ENCODE results near the gene SYNE3.

Gene SYNE3

GRCh38 chr14:95524706-95525512 lies 8.5 kb upstream of the SYNE3 start:
- no peak overlapping the region for H3K4me3 ChIP-seq (ENCODE audit: control insufficient read depth, low read depth, low read length)
- TF ChIP-seq CTCF (conservative IDR thresholded peaks at IDR 0.05; ENCODE audit: control insufficient read depth, insufficient read depth, low read depth, low read length) = no peak
- no peak for DNase-seq (ENCODE audit: low read depth)

- TF ChIP-seq CTCF (conservative IDR thresholded peaks at IDR 0.05; ENCODE audit: control insufficient read depth, insufficient read depth, low read depth, low read length) = peak; percentile 2
- H3K4me3 ChIP-seq (ENCODE audit: control insufficient read depth, low read depth, low read length) = no peak overlapping the region
- DNase-seq (ENCODE audit: low read depth) = peak; percentile 65
Measured at GRCh38 chr14:95523815-95524448, 7.5 kb upstream of the SYNE3 start.

GRCh38 chr14:95523051-95523814 lies 6.8 kb upstream of the SYNE3 start:
- H3K4me3 ChIP-seq (ENCODE audit: control insufficient read depth, low read depth, low read length) = no peak overlapping the region
- no peak for TF ChIP-seq CTCF (conservative IDR thresholded peaks at IDR 0.05; ENCODE audit: control insufficient read depth, insufficient read depth, low read depth, low read length)
- DNase-seq (ENCODE audit: low read depth) = no peak

- no peak for TF ChIP-seq CTCF (conservative IDR thresholded peaks at IDR 0.05; ENCODE audit: control insufficient read depth, insufficient read depth, low read depth, low read length)
- DNase-seq (ENCODE audit: low read depth) = no peak
- no peak overlapping the region for H3K4me3 ChIP-seq (ENCODE audit: control insufficient read depth, low read depth, low read length)
Measured at GRCh38 chr14:95522556-95522955, 6.1 kb upstream of the SYNE3 start.

GRCh38 chr14:95522116-95522515 lies 5.7 kb upstream of the SYNE3 start:
- no peak overlapping the region for H3K4me3 ChIP-seq (ENCODE audit: control insufficient read depth, low read depth, low read length)
- TF ChIP-seq CTCF (conservative IDR thresholded peaks at IDR 0.05; ENCODE audit: control insufficient read depth, insufficient read depth, low read depth, low read length) = no peak
- DNase-seq (ENCODE audit: low read depth) = no peak

- no peak for TF ChIP-seq CTCF (conservative IDR thresholded peaks at IDR 0.05; ENCODE audit: control insufficient read depth, insufficient read depth, low read depth, low read length)
- DNase-seq (ENCODE audit: low read depth) = no peak
- H3K4me3 ChIP-seq (ENCODE audit: control insufficient read depth, low read depth, low read length) = no peak overlapping the region
Measured at GRCh38 chr14:95521001-95521400, 4.6 kb upstream of the SYNE3 start.

Data from fibroblast of mammary gland (primary cell).